ENCODE measurements around the gene POU6F2.

Gene POU6F2

GRCh38 chr7:39073432-39073831, 95.7 kb downstream of the POU6F2 start:
- DNase-seq = no peak

DNA sequence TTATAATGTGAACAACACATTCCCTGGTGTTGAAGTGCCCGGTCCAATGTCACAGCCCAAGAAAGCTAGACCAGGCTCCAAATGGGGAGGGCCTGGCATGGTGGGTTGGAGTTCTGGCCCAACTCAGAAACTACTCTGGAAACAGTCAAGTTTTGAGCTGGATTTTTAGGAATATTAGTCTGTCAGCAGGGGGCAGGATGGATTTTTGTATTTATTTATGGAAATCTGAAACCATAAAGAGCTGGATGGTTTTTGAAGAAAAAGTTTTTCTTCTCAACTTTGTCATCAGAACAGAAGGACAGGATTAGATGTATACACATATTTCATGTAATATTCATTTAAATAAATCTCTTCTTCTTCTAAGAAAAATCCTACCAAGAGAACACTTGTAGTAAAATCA, 97.5 kb downstream of the POU6F2 start:
- no peak for DNase-seq

GRCh38 chr7:39083781-39084180, 106.1 kb downstream of the POU6F2 start:
- DNase-seq = no peak

DNA sequence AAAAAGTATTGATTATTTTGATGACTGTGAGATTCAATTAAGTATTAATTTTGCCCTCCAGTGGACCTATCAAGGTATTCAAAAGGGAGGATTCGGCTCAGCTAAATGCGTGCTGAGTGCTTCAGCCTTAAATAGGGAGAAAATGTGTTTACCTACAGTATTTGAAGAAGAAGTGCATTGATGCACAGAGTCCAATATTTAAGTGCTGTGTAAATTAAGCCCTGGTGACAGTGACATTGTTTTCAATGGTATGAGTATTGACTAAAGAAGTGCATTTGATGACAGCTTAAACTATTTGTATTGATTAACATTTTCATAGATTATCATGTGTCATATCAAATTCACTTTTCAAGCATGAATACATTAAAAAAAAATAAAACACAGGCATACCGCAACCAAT, 106.6 kb downstream of the POU6F2 start:
- no peak for DNase-seq

DNA sequence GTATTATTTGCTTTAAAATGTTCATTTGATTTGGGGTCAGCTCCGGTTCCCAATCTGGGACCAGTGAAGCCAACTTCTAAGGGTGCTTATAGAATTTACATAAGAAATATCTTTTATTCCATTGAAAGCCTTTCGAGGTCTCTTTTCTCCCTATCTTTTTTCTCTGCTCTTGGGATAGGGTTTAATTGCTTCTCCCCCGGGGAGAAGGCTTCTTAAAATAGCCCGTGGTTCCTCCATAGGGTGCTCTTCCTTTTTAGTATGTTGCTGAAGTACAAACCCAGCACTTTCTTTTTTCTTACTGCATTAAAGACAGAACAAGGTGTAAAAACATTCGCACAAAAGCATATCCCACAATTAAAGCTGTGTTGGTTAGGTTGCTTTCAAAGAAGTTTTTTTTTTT, 107.5 kb downstream of the POU6F2 start:
- no peak for DNase-seq

DNA sequence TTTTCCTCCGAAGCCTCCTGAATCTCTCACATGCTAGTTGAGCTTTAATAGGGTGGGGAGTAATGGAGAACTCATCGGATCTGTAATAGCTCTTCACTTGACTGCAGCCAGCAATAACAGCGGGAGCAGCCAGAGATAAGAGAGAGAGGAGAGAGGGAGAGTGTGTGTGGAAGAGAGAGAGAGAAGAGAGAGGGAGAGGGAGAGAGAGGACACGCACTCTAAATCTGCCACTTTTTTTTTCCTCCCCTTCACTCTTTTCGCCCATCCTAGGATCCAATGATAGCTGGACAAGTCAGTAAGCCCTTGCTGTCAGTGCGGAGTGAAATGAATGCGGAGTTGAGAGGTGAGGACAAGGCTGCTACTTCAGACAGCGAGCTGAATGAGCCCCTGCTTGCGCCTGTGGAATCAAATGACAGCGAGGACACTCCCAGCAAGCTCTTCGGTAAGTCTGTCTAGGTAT, 107.9 kb downstream of the POU6F2 start:
- DNase-seq = no peak

- DNase-seq = no peak
Measured at GRCh38 chr7:39086638-39087360, 109.1 kb downstream of the POU6F2 start.

DNA sequence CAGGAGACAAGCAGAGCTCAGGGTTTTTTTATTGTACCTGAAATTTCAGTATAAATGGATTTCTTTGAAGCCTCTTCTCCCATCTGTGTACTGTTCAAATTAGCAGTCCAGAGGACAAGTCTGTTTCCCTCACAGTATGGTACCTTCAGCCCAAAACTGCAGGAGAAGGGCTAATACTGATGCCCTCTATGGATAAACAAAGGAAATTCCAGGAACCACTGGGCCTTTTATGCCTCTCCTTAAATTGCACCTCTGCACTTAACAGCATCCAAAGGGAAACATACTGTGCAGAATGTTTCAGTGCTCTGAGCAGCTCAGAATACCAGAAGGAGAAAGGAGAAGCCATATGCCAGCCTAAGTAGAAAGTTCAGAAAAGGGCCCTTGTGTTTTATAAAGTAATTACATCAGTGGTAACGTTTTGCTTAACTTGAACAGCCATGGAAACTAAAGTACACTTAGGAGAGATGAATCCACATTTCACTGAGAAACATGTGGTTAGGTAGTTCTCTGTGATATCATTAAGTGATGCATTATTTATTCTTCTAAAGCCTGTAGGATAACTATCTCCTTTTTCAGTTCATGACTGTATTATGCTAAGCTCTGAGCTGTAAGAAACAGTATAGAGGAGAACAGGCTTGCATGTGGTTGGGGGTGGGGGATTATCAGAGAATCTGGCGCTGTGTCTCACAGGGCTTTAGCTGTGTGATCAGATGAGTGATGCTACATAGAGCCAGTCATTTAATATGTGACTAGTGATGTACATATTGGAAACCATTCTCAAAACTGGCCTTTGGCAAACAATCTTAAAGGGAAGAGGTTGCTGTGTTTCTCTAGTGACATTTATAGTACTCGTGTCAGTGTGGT, 111.3 kb downstream of the POU6F2 start:
- no peak for DNase-seq

DNA sequence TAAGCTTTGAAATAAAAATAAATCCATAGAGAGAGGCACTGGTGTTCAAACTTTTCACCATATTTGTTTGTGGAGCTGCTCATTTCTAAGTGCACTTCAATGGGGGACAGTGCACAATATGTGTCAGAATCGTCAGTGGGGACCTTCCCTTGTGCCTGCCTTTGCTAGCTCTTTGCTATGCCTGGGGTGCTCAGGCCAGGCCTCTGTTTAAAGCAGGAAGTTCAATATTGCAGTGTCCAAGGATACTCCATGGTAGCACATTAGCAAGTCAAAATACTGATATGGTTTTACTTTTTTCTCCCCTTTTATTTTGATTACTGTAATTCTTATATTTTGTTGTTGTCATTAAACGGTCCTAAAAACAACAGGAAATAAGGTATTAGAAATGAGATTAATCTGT, 113.4 kb downstream of the POU6F2 start:
- no peak for DNase-seq

DNA sequence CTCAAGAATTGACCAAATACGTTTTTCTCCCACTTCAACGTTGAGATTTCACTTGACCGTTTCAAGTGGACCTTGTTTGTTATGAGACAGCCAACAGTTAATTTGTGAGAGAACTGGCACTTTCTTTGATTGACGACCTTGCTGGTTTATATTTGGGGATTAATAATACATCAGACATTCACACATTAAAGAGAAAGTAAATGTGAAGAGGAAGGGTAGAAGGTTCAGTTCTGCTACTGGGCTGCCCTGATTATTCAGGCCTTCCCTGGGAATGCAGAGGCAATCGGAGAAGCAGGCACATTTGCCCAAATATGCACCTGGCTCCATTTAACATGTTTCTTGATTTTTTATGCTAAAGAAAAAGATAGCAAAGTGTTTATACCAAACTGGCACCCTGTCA, 114.1 kb downstream of the POU6F2 start:
- no peak for DNase-seq

DNA sequence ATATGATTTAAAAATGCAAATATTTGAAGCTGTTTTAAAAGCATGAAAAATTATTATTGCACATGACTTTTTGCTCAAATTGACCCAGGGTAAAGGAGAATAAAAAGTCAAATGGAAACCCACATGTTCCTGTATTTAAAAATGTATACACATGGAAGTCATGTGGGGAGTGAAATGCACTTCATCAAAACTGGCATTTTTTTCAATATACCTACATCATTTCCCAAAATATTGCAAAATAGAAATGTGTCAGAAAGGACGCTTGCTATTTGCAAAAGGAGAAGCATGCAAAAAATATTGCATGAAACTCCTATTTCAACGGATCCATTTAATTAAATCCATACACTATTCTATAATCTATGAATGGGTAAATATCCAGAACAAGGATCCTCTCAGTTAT, 117.0 kb downstream of the POU6F2 start:
- no peak for DNase-seq

DNA sequence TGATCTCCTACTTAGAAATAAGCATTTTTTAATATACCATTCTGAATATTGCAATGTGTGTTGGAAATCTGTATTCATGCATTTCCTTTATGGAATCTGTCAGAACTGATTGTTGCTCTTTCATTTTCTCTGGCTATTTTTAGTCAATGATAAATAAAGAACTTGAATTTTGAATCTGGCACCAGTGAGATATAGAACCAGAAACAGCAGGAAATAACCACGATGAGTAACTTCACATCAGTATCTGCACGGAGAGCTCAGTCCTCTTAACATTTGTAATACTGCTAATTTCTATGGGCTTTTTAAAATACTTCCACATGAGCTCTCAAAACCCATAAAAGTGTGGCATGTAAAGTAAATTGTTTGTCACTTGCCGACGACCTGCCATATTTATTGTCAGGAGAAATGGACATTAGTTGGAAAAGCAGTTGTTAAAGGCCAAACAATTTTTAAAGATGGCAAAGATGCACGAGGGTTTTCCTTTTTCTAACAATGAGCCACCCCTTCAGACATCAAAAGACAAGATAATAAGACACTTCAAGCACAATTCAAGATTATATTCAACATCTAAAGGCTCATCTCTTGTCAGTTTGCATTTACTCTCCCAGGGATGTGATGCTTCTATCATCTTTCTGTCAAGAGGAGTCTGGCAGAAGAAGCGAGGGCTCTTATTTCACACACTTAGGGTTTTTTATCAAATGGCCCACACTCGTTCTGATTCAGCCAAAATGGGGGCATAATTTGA, 118.3 kb downstream of the POU6F2 start:
- DNase-seq = no peak

- DNase-seq = no peak
Measured at GRCh38 chr7:39098506-39098905, 120.8 kb downstream of the POU6F2 start.

- DNase-seq = no peak
Measured at GRCh38 chr7:39099146-39099545, 121.4 kb downstream of the POU6F2 start.

DNA sequence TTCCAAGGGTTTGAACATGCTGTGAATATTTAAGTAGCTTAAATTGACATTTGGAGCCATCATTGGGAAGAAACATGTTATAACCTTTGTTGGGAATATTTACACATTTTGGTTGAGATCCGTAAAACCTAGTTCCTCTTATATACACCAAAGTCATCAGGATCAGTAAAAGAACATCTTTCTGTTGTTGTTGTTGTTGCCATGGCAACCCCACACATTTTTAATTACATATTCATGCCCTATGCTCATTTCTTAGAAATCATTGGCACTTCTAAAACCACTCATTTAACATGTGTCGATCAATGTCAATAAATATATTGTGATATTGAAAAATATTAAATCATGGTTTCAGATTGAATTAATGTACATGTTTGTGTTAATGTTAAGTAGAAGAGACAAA, 122.6 kb downstream of the POU6F2 start:
- DNase-seq = no peak

DNA sequence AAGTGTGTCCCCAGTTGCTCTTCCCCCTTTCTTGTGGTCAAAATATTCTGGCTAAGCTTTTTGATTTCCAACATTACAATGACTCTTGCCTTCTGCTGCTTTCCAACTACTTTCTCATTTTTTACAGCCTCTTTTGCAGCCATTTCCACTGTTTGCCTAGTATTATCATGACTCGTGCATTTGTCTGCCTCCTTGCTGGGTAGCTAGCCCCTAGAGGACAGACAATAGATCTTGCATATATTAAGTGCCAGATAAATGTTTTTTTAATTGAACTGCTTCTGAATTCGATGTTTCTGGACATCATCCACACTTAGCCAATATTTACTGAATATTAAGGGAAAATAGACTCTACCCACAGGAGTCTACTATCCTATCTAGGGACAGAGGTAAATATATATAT, 124.5 kb downstream of the POU6F2 start:
- no peak for DNase-seq

- no peak for DNase-seq
Measured at GRCh38 chr7:39105720-39106119, 128.0 kb downstream of the POU6F2 start.

DNA sequence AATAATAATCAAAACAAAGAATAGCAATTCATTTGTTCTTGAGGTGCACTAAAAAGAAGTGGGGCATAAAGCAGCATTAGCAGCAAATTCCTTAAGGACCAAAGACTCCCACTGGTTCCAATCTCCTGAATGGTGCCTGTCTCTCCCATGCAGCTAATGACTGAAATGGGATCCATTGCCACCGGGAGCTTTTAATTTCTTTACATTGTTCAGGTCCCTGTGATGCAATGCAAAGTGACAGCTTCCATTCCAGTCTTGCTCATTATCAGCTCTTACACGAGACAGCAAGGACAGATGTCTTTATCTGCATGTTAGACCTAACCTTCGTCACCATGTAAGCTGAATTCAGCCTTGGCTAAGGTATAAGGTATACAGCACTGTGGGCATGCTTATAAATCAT, 148.1 kb downstream of the POU6F2 start:
- DNase-seq = no peak

DNA sequence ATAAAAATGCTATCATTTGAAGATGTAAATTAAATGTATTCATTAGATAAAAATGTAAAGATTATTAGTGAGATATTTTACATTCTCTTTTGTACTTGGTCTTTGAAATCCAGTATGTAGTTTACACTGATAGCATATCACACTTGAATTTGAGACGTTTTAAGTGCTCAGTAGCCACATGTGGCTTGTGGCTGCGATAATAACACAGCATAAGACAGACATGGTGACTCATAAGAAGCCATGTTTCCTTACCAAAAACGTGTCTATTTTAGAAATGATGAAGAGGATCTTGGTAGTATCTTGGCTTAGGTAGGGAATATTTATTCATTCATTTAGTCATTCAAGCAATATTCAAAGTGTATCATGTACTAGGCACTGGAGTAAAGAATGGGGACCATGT, 149.3 kb downstream of the POU6F2 start:
- DNase-seq = no peak

DNA sequence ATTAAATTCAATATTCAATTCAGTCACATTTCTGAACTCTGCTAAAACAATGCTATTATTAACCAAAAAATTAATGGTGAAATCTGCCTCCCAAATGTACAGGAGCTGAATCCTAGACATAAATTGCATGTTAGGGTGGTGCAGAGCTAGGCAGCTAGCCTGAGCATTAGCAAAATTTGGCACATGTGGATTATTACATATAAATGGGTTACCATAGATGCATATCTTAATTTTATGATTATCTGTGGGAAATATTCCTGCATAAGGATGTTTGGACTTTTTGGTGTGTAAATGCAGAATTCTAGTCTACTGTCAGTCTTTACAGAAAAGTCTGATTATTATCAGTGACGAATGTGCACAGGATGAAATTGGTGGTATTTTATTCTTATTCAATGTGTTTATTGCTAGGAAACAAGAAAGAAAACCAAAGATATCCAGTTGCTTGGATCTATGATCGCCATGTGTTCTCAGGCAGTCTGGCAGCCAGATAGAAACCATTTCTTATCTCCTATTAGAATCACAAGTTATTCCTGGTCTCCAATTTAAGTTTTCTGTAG, 150.7 kb downstream of the POU6F2 start:
- no peak for DNase-seq

DNA sequence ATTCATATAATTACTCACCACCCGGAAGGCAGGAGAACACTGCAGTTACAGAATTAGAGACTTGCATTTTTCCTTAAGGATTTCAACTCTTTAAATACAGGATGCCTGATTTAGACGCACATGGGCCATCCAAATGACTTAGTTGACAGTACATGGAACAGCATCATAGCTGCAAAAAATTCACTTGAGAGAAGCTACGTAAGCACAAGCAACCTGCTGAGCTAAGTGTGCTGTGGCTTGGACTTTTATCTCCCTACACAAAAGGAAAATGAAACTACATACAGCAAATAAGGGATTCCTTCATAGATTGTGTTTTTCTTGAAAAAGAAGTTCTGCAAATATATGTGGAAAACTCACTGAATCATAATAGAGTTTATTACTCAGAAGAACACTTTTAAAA, 152.6 kb downstream of the POU6F2 start:
- no peak for DNase-seq

DNA sequence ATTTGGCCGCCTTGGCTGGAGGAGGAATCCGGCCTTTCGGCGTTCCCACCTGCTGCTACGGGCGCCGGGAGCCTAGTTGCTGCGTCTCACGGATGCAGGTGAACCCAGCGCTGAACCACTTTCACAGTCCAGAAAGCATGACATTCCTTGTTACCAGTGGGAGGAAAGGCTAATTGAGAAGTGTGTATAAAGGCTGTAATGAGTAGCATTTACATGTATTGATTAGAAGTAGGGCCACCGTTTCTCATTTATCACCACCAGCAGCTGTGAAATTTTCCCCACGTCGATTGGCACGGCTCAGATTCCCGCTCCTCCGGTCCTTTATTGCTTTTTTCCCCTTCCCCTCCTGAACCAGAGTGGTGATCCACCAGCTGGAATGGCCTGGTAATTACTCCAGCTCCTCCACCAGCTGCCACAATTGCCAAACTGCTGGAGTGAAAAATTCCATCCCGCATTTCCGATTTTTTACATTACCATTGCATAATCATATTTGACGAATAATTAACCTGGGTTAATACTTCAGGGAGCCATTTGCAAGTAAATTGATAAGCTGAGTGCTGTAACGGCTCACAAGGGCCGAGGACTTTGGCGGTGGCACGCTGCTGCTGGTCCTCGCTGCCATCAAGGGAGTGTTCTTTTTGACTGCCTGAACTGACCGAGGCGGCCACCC, 153.3 kb downstream of the POU6F2 start:
- no peak for DNase-seq

DNA sequence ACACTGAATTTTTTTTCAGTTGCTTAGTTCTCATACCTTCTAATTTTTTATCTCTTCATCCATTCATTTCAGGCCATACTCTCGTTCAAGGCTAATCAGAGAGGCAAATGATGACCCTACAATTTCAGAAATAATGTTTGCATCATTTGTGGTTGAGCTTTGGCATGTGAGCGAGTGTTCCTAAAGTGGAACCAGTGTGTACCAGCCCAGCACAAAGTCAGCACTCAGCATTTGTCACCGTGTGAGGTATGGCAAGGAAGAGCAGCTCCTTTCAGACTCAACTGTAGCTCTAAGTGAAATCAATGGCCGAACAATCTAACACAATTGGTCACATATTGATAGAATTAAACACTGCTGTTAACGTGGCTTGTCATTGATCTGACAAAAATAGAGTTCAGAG, 154.6 kb downstream of the POU6F2 start:
- DNase-seq = no peak
